GM18907 (cell line): ENCODE data around the gene CACNB2.
A peak's percentile ranks its signal among the peaks of the same experiment; 100 is the strongest.
"Not testable (repeated sequence)": the region's sequence is repeated elsewhere in the genome, so short reads cannot be mapped to it uniquely, and the experiment has no call there.

Experiments
- ATAC-seq: cut with Tn5 transposase; IDR thresholded peaks from one replicate; pipeline ENCODE4 v1.9.1; 2021; ENCODE audit warnings: mild to moderate bottlenecking, moderate library complexity; ENCODE audit not compliant: unreplicated experiment

The CACNB2 gene

DNA sequence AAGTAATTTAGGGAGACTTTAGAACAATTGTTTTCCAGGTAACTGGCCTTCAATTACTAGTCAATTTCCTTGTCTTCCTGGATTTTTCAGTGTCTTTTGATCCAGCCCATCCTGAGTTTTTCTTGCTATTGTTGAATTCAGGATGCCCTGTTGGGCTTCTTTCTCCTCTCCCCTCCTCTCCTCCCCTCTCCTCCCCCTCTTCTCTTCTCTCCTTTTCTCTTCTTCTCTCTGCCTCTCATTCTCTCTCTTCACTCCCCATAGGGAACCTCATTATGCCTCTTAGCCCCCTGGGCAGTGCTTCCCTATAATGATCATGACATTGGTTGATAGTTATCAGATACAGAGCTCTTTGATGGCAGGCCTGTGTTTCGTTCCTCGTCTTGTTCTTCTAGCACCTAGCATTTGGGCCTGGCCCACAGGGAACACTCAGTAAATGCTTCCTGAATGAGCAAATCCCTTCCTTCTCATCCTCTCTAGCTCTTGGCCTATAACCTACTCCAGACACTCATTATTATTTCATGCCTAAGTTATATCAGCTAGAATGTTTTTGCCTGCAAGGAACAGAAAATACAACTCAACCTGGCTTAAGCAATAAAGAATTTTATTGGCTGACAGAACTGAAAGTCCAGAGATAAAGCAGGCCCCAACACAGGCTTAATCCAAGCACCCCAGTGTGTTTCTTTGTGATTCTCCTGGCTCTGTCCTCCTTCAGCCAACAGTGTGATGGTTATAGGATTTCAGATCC, 56.8 kb downstream of the CACNB2 start:
- no peak for ATAC-seq

DNA sequence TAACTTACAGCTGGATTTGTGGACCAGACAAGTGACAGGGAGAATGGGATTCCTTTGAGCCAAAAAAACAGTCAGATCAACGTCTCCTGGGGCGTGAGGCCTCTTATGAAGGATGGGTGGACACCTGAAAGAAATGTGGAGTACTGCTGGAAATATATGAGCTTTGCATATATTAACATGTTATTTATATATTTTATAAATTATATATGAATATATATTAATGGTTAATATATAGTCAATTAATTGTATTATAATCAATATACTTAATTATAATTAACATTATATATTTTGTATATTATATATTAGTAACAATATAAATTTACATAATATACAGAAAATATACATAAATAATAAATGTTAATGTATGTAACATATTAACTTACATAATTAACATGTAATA, 57.5 kb downstream of the CACNB2 start:
- ATAC-seq, result no peak

DNA sequence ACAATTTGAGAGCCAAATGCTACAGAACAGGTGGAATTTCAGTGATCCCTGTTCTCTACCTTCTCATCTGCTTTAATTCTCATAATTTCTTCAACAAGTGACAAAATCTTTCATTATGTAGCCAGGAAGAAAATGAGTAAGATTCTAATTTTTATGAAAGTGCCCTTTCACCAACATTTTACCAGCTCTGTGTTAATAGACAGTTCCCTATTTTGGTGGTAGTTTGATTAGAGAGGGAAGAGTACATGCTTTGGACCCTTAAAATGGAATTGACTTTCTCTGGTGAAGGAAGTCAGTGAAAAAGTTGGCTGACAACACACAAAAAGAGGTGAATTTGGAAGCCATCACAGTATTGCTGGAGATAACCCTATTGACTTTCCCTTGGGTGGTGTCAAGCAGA, 61.7 kb downstream of the CACNB2 start:
- ATAC-seq, result no peak

DNA sequence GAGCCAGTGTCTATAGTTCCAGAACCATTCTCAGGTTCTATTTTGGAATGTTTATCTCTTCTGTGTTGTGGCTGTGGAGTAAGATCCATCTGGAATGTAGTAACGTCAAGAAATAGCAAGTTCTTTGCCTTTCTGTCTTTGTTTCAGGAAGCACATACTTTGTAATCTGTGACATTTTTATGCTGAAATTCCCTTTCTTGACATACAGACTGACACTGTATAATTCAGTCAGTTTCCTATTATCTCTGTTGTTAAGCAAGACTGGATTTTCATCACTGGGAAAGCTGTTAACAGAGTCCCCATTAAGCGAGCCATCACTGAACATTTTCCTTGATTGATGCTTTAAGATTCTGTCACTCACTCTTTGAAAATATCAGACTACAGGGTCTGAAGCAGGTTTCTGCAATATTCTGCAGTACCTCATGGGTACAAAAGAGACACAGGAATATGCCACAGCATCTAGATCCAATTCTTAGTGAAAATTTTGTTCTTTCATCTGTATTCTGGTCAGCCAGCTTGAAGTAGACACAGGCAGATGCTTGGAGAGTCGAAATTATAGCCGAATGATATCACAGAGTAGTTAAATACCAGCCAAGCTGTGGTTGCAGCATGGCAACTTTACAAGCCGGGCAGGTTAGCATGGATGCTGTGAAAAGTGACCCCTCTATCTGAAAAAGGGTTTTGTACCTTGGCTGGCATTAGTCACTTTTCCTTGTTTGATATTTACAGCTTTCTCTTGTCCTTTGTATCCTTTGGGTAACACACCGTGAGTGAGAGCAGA, 62.6 kb downstream of the CACNB2 start:
- no peak for ATAC-seq

DNA sequence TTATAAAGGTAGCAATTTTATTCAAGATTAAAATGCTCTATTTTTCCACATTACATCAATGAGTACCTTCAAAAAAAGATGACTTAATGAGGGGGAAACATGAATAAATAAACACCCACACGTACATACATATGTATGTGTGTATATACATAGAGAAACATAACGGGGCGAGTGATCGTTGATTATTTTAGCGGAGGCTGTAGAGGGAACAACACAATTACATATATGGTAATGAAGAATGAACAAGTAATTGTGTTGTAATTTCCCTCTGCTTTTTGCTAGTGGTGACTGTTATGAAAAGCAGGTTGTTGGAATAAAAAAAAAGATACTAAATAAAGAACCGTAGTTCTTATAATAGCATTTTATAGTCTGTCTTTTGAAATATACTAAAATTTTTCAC, 63.2 kb downstream of the CACNB2 start:
- no peak for ATAC-seq

DNA sequence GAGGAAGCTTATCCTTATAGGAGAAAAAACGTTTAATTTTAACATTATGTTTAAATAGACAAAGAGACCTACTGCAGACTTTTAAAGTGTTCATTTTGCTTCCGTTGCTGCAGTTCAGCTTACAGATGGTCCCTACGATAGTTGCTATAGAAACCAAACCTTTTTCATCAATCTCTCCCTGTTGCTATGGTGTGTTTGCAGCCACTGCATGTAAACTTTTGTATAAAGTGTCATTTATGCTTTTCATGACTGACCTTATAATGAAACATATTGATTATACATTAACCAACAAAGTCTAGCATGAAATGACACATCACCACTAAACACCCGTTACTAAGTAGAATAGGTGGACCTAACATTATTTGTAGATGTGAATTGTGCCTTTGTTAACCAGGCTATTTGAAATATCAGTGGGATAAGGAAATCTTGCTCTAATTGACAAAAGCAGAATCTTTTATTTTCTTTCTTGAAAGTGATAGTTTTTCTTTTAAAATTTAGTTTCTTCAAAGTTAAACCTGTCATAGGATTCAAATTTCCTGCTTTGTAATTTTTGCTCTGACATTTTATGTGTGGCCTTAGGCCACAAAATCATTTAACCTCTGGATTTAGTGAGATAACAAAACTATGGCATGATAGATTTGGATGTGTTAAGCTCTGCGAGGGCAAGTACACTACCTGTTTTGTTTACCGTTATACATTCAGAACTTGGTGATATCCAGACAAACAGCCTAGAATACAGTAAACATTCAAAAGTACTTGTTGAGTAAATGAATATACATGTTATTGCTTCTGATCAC, 64.0 kb downstream of the CACNB2 start:
- ATAC-seq, result no peak

DNA sequence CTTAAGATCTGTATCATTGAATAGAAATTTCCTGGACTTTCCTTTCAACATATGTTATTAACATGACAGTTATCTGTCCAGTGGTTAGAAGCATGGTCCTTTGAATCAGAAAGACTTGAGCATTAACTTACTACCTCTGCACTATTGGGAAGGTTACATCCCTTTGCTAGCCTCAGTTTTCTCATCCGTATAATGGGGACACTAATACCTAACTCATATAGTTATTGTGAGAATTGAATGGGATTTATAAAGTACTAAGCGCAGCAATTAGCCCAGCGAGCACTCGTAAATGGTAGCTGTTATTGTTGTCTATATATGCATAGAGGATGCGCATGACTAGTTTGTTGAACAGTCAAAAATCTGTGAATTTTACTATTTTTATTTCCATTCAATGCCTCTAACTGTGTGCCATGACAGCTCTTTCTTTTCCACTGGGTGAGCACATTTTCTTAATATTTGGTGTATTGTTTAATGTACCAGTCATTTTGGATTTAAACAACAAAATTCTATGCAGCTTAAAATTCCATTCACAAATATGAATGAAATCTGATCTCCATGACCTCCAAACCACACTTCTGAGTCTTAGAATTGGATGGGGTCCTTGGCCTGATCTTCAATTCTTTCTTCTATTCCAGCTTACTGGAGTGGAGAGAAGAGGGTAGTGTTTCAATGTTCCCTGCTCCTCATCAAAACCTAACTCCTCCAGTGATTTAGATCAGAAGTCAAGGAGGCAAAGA, 65.0 kb downstream of the CACNB2 start:
- no peak for ATAC-seq

DNA sequence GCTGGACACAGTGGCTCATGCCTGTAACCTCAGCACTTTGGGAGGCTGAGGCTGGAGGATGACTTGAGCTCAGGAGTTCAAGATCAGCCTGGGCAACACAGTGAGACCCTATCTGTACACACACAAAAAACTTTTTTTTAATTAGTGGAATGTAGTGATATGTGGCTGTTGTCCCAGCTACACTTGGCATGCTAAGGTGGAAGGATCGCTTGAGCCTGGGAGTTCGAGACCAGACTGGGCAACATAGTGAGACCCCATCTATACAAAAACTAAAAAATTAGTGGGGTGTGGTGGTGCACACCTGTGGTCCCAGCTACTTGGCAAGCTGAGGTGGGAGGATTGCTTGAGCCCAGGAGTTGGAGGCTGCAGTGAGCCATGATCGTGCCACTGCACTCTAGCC, 68.0 kb downstream of the CACNB2 start:
- ATAC-seq, result not testable (repeated sequence)

DNA sequence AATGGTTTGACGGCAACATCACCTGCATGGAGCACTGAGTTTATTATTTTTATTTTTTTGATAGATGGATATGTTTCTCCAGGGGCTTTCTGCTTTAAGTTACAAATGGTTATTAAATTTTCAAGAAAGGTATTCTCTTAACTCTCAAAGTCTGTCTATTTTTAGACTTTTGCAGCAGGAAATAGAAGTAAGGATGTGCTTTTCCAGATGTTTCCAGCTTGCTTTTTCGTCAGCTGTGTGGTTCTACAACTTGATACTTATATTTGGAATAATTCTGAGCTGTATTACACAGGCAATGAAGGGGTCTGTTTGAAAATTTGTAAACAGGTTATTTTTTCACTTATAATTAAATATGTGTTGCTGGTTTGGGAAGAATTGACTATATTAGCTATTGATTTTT, 69.0 kb downstream of the CACNB2 start:
- no peak for ATAC-seq

DNA sequence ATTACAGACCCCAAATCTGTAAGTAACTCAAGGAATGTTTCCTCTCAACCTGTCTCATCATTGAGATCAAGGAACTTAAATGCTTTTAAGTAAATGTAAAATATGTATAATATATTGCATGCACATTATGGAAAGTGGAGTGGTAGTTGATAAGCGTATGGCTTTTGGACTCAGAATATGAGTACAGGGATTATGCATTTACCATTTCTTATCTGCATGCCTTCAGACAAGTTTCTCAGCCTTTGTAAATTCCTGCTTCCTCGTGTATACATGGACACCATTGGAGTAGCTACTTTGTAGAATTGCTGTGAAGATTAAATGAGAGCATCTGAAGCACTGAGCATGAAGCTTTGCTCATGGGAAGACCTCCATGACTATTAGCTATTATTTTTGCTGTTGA, 70.5 kb downstream of the CACNB2 start:
- no peak for ATAC-seq

DNA sequence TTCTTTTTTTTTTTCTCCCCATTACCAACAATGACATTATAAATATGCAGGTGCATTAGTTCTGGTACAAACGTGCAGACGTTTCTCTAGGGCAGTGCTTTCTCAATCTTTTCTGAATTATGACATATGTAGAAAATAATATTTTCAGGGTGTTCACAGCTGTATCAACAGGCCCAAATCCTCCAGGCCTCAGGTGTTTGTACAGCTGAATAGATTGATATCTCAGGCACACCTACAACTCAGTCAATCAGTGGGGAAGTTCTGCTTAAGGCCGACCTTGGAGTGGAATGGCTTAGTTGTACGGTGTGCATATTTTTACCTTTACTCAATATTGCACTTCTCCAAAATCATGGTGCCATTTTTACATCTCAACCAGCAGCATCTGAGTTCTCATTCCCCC, 71.6 kb downstream of the CACNB2 start:
- ATAC-seq, result no peak

DNA sequence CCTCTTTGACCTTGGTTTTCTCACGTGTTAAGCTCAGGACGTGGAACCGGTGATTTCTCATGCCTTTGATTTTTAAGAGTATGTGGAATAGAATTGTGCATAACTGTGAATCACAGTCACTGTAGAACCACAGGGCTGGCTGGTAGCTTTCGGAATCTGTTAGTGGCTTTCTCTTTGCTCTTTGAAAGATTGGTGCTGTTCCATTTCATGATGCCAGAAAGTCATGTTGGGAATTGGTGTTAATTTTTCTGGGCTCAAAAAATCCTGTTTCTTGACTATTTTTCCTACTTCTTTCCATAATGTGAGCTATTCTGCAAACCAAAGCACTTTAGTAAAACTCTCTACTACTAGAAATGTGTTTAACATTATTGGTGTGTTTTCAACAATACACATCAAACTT, 73.0 kb downstream of the CACNB2 start:
- no peak for ATAC-seq

DNA sequence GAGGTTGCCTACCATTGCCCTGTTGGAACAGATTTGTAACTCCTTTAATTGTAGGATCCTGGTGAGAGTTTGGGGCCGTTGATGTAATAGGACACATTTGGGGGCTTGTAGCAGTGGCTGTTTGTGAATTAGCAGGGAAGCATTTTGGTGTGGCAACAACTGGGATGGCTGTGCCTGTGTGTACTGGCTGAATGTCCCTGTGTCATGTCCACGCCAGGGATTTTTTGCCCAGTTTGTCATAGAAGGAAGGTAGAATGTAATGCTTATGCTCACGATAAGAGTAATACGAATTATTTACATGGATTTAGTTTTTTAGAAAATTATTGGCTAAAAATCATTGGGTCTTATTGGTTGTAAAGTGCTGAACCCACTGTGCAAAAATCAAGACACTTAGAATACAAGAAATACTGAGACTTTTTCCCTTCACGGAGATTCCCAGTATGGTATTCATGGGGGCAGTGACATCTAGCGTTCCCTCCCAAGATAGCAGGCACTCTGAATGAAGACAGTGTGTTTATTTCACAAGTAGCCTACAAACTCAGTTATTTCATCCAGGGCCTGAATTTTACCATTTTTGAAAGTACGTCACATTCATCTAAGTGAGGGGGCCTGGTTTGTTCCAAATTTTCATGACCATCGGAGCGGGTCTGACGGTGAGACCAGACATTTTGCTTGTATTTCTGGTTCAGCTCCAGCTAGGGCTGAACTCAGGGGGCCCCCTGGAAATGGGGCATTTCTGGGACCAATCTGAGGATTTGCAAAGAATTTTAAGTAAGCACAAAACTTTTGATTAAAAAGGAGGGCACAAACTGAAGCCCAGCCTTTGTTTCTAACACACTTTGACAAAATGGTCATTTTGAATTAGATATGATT, 74.7 kb downstream of the CACNB2 start:
- ATAC-seq, result peak; percentile 75

DNA sequence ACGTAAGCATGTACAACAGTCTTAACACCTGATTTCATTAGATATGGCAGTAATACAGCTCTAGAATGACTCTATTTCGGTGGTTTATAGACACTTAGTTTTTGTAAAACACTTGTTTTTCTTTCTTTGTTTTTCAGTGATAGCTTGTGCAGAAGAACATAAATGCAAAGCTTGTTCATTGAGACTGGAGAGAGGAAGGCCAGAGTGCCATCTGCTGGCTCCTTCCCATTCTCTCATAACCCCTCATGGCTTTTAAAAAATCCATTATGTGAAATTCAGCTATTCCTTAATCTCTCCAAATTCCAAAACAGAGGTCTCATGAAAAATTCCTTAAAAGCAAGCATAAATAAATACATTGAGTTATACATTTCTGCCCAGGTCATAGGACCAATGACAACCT, 76.3 kb downstream of the CACNB2 start:
- no peak for ATAC-seq

DNA sequence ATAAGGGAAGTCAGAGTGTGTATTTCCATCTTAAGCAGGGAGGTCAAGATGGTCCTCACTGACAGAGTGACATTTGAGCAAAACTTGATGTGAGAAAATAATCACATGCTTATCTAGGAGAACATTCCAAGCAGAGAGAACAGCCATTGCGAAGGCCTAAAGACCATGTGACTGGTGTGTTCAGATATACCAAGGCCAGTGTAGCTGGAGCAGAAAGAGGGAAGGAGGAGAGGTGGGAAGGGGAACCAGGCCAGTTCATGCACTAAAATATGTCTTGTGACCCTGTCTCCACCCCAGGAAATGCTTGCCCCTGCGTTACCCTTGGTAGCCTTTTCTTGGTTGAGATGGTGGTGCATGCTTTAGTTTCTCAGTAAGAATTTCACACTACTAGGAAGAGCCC, 77.4 kb downstream of the CACNB2 start:
- ATAC-seq, result no peak

DNA sequence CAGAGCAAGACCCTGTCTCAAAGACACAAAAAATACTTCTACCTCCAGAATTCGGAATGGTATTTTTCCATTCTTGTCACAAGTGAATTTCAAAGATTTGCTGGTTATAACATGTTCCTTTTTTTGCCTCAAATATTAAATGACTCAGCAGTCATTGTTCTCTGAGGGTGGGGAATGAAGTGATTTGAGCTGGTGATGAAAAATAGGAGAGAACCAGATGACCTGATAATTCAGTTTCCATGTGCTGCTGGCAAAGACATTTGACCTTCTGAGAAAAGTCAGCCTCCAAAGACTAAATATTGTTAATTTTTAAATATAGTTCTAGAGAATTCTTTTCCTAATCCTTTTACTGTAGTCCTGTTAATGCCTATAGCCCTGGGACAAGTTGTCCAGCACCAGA, 78.9 kb downstream of the CACNB2 start:
- no peak for ATAC-seq

DNA sequence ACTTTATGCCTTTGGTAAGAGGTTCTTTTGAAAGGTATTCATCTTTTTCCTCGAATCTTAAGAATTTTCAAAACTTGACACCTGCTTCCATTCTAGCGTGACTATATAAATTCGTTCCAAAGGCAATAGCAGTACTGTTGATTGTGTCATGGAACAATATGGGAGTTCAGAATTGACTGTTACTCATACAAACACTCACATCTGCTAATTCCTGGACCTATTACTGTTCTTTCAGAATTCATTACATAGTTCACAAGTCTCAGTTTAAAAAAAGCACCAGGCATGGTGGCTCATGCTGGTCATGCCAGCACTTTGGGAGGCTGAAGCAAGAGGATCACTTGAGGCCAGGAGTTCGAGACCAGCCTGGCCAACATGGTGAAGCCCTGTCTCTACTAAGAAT, 80.9 kb downstream of the CACNB2 start:
- no peak for ATAC-seq

DNA sequence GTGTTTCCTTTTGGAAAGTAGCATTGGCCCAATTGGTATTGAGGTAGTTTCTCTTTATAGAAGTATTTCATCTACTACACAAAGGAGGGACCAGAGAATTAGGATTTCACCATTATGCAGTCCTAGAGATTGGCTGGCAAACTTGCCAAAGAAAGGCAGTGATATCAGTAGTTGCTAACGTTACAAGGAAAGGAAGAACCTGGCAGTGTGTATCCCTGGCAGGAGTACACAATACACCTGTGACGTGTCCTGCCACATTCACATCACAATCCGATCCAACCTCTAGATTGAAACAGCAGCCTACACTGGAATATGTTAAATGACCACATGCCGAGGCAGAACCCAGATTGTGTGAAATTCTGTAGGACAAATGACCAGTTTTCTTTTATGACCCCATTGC, 81.7 kb downstream of the CACNB2 start:
- ATAC-seq, result no peak

DNA sequence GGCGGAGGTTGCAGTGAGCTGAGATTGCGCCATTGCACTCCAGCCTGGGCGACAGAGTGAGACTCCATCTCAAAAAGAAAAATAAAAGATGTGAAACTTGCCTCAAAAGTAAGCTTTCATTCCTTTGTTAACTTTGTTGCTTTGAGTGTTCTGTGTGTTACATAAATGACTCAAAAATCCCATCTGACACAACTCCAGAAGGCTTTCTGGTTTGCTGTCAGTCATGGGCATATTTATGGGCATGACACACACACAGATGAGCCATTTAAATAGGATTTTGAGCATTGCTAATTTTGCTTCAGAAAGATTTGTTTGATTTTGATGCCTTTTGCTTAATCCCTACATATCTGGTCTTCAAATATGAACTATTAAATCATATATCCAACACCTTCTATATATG, 82.6 kb downstream of the CACNB2 start:
- ATAC-seq, result no peak

DNA sequence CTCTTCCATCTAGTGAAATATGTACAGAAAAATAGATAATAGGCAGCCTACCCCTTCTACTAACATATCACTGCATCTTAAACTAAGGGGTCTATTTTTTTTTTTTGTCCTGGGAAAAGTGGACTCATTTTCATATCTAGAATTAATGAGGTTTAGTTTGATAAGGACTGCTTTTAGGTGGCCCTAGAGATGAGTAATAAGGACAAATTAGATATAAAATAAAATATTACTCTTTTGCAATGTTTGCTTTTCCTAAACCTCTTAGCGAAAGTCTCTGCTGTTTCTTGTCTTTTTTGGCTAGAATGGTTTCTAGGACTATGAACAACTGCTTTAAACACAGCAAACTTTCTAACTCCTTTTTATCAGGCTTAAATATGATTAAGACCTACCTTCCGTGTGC, 83.7 kb downstream of the CACNB2 start:
- ATAC-seq, result no peak
